WTC11 (cell line): Measurements from ENCODE around the gene TMEM63B.

Experiments used
- ELF4 ChIP-seq: sonication (generic); formaldehyde crosslinking; IDR thresholded peaks from 2 replicates; pipeline ENCODE4 v1.8.1; 2022; ENCODE audit warnings: low read depth, mild to moderate bottlenecking, moderate library complexity, missing genetic modification reagents
- FOXJ3 ChIP-seq: sonication (generic); formaldehyde crosslinking; IDR thresholded peaks from 2 replicates; pipeline ENCODE4 v1.9.0; 2021; ENCODE audit warnings: missing genetic modification reagents, mild to moderate bottlenecking, borderline replicate concordance
- GABPB1 ChIP-seq: sonication (generic); formaldehyde crosslinking; IDR thresholded peaks from 2 replicates; pipeline ENCODE4 v1.8.1; 2023; ENCODE audit warnings: mild to moderate bottlenecking, missing genetic modification reagents
- JUN ChIP-seq: sonication (generic); formaldehyde crosslinking; IDR thresholded peaks from 2 replicates; pipeline ENCODE4 v1.8.0; 2023; ENCODE audit warnings: mild to moderate bottlenecking, missing genetic modification reagents
- NFYB ChIP-seq: sonication (generic); formaldehyde crosslinking; conservative IDR thresholded peaks from 2 replicates; pipeline ENCODE4 v1.8.0; 2022; ENCODE audit warnings: low read depth, missing genetic modification reagents
- SP1 ChIP-seq: sonication (generic); formaldehyde crosslinking; conservative IDR thresholded peaks from 2 replicates; pipeline ENCODE4 v1.8.1; 2022; ENCODE audit warnings: missing genetic modification reagents
- ZNF121 ChIP-seq: sonication (generic); formaldehyde crosslinking; IDR thresholded peaks from 2 replicates; pipeline ENCODE4 v1.8.0; 2023; ENCODE audit warnings: missing genetic modification reagents
- ZNF232 ChIP-seq: sonication (generic); formaldehyde crosslinking; IDR thresholded peaks from 2 replicates; pipeline ENCODE4 v1.8.0; 2022; ENCODE audit warnings: mild to moderate bottlenecking, missing genetic modification reagents
- TF ChIP-seq, protein P1 (sequence below): sonication (generic); formaldehyde crosslinking; IDR thresholded peaks from 2 replicates; pipeline ENCODE4 v1.8.0; 2022; ENCODE audit warnings: mild to moderate bottlenecking, missing genetic modification reagents
- TF ChIP-seq, protein P2 (sequence below): fragments of 200-600 bp; IDR thresholded peaks from 2 replicates; pipeline ENCODE4 v1.8.0; 2022; ENCODE audit warnings: antibody characterized with exemption
- TF ChIP-seq, protein P3 (sequence below): sonication (generic); formaldehyde crosslinking; IDR thresholded peaks from 2 replicates; pipeline ENCODE4 v1.8.0; 2022; ENCODE audit warnings: mild to moderate bottlenecking, missing genetic modification reagents
- TF ChIP-seq, protein P4 (sequence below): sonication (generic); formaldehyde crosslinking; IDR thresholded peaks from 2 replicates; pipeline ENCODE4 v1.8.1; 2023; ENCODE audit warnings: mild to moderate bottlenecking, missing genetic modification reagents, borderline replicate concordance
- TF ChIP-seq, protein P5 (sequence below): sonication (generic); formaldehyde crosslinking; IDR thresholded peaks from 2 replicates; pipeline ENCODE4 v1.8.0; 2023; ENCODE audit warnings: missing genetic modification reagents
- TF ChIP-seq, protein P6 (sequence below): sonication (generic); formaldehyde crosslinking; IDR thresholded peaks from 2 replicates; pipeline ENCODE4 v1.8.1; 2023; ENCODE audit warnings: mild to moderate bottlenecking, missing genetic modification reagents, moderate library complexity

DNA sequence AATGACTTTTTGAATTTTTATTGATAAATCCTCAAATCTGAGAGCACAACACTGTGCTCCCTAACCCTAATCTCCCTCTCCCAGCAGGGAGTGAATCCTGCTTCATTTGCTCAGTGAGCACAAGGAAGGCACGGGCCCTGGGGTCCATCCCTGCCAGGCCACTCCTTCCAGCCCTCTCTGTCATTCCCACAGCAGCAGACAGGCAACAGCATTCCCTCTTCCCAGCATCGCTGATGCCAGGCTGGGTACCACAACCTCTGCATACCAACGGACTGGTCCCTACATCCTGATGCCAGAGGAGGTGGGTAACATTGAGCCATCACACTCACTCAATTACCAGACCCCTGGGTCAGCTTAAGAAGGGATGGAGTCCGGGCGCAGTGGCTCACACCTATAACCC, 34.3 kb upstream of the TMEM63B start:
- TF ChIP-seq, protein P1, sequence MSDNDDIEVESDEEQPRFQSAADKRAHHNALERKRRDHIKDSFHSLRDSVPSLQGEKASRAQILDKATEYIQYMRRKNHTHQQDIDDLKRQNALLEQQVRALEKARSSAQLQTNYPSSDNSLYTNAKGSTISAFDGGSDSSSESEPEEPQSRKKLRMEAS (CRISPR knock-in tag) = no peak
- TF ChIP-seq, protein P2, sequence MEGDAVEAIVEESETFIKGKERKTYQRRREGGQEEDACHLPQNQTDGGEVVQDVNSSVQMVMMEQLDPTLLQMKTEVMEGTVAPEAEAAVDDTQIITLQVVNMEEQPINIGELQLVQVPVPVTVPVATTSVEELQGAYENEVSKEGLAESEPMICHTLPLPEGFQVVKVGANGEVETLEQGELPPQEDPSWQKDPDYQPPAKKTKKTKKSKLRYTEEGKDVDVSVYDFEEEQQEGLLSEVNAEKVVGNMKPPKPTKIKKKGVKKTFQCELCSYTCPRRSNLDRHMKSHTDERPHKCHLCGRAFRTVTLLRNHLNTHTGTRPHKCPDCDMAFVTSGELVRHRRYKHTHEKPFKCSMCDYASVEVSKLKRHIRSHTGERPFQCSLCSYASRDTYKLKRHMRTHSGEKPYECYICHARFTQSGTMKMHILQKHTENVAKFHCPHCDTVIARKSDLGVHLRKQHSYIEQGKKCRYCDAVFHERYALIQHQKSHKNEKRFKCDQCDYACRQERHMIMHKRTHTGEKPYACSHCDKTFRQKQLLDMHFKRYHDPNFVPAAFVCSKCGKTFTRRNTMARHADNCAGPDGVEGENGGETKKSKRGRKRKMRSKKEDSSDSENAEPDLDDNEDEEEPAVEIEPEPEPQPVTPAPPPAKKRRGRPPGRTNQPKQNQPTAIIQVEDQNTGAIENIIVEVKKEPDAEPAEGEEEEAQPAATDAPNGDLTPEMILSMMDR = no peak
- TF ChIP-seq, protein P3, sequence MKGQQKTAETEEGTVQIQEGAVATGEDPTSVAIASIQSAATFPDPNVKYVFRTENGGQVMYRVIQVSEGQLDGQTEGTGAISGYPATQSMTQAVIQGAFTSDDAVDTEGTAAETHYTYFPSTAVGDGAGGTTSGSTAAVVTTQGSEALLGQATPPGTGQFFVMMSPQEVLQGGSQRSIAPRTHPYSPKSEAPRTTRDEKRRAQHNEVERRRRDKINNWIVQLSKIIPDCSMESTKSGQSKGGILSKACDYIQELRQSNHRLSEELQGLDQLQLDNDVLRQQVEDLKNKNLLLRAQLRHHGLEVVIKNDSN (CRISPR knock-in tag) = no peak
- TF ChIP-seq, protein P4, sequence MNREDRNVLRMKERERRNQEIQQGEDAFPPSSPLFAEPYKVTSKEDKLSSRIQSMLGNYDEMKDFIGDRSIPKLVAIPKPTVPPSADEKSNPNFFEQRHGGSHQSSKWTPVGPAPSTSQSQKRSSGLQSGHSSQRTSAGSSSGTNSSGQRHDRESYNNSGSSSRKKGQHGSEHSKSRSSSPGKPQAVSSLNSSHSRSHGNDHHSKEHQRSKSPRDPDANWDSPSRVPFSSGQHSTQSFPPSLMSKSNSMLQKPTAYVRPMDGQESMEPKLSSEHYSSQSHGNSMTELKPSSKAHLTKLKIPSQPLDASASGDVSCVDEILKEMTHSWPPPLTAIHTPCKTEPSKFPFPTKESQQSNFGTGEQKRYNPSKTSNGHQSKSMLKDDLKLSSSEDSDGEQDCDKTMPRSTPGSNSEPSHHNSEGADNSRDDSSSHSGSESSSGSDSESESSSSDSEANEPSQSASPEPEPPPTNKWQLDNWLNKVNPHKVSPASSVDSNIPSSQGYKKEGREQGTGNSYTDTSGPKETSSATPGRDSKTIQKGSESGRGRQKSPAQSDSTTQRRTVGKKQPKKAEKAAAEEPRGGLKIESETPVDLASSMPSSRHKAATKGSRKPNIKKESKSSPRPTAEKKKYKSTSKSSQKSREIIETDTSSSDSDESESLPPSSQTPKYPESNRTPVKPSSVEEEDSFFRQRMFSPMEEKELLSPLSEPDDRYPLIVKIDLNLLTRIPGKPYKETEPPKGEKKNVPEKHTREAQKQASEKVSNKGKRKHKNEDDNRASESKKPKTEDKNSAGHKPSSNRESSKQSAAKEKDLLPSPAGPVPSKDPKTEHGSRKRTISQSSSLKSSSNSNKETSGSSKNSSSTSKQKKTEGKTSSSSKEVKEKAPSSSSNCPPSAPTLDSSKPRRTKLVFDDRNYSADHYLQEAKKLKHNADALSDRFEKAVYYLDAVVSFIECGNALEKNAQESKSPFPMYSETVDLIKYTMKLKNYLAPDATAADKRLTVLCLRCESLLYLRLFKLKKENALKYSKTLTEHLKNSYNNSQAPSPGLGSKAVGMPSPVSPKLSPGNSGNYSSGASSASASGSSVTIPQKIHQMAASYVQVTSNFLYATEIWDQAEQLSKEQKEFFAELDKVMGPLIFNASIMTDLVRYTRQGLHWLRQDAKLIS = no peak
- no peak for TF ChIP-seq NFYB (CRISPR knock-in tag)
- TF ChIP-seq FOXJ3 (CRISPR knock-in tag) = no peak
- no peak for TF ChIP-seq ELF4 (CRISPR knock-in tag)
- TF ChIP-seq, protein P5, sequence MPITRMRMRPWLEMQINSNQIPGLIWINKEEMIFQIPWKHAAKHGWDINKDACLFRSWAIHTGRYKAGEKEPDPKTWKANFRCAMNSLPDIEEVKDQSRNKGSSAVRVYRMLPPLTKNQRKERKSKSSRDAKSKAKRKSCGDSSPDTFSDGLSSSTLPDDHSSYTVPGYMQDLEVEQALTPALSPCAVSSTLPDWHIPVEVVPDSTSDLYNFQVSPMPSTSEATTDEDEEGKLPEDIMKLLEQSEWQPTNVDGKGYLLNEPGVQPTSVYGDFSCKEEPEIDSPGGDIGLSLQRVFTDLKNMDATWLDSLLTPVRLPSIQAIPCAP (CRISPR knock-in tag) = no peak
- TF ChIP-seq SP1 (CRISPR knock-in tag) = no peak
- no peak for TF ChIP-seq JUN
- no peak for TF ChIP-seq ZNF232
- TF ChIP-seq ZNF121 (CRISPR knock-in tag) = no peak
- TF ChIP-seq GABPB1 (CRISPR knock-in tag) = no peak
- TF ChIP-seq, protein P6, sequence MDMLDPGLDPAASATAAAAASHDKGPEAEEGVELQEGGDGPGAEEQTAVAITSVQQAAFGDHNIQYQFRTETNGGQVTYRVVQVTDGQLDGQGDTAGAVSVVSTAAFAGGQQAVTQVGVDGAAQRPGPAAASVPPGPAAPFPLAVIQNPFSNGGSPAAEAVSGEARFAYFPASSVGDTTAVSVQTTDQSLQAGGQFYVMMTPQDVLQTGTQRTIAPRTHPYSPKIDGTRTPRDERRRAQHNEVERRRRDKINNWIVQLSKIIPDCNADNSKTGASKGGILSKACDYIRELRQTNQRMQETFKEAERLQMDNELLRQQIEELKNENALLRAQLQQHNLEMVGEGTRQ (CRISPR knock-in tag) = no peak
